ENCODE results near the gene UBE3A. TPM values are rescaled to one million over a fixed set of nuclear protein-coding genes. Genes with fewer than 3 reads are reported as not detected.

The UBE3A gene
- 31.9 and 37.3 TPM in 2 replicates for total RNA-seq

DNA sequence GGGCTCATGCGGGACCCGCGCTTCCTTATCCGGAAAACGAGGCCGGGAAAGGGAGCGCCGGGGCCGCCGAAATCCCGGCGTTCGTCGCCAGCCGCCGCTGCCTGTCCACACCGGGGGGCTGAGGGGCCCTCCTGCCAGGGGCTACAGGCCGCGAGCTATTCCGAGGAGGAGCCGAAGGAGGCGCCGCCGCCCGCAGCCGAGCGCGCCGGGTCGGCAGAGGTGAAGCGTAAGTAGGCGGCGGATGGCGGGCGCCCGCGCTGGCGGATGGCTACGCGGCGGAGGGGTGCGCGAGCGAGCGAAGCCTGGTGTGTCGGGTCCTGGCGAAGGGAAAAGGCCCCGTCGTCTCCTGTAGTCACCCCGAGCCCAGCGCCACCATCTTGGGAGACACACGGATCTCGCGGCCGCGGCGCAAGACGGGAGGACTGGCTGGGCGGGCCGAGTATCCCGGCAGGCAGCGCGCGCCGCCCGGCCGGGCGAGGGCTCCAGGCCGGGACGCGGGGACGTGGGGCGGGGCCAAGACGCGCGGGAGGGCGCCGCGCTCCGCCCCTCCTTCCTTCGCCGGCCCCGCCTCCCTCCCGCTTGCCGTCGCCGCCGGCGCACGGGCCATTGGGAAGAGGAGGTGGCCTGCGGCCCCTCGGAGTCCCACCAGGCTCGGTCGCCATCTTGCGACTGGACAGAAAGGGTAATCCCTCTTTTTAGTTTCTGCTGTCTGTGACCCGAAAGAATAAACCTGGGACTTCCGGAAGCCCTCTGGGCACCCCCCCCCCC, at the start of gene UBE3A:
TSS of gene UBE3A (minus strand) at position 424 of the 768 bp plus-strand sequence. CDS start 29,917 bp downstream, outside the sequence.

